K562 (cell line): ENCODE results near the gene SOWAHA. TPM values are rescaled to one million over a fixed set of nuclear protein-coding genes. Genes with fewer than 3 reads are reported as not detected.

ENCODE experiments used
- CBX5 ChIP-seq: IDR thresholded peaks from 2 replicates; pipeline ENCODE4 v1.6.1; 2014; ENCODE audit warnings: low read depth, borderline replicate concordance
- EHMT2 ChIP-seq: fragments of 450-650 bp; IDR thresholded peaks from 2 replicates; pipeline ENCODE4 v1.6.1; 2018; ENCODE audit warnings: antibody characterized with exemption
- HNRNPLL ChIP-seq: fragments of 200-400 bp; formaldehyde crosslinking; IDR thresholded peaks from 2 replicates; pipeline ENCODE4 v1.6.1; 2017; ENCODE audit warnings: low read length, low read depth, mild to moderate bottlenecking; ENCODE audit not compliant: poor library complexity, severe bottlenecking
- NBN ChIP-seq: fragments of 450-650 bp; IDR thresholded peaks from 2 replicates; pipeline ENCODE4 v1.6.1; 2016; ENCODE audit warnings: low read depth, mild to moderate bottlenecking
- NONO ChIP-seq, 2 experiments: fragments of 200-400 bp in 1 of 2; fragments of 450-650 bp in 1 of 2; formaldehyde crosslinking in 1 of 2; IDR thresholded peaks; 2 replicates each; pipeline ENCODE4 v1.6.1; 2017; ENCODE audit warnings: low read depth in 2 of 2, mild to moderate bottlenecking in 2 of 2, moderate library complexity in 2 of 2, low read length in 1 of 2
- POLR3A ChIP-seq: IDR thresholded peaks from 2 replicates; pipeline ENCODE4 v1.6.1; 2011; ENCODE audit warnings: borderline replicate concordance, mild to moderate bottlenecking, moderate library complexity; ENCODE audit not compliant: insufficient read length, insufficient read depth; ENCODE audit errors: extremely low read depth
- PURB ChIP-seq: sonication (generic); formaldehyde crosslinking; IDR thresholded peaks from 2 replicates; pipeline ENCODE4 v1.9.0; 2021; ENCODE audit warnings: low read depth, mild to moderate bottlenecking, missing genetic modification reagents
- TRIM24 ChIP-seq, 2 experiments: fragments of 450-650 bp; IDR thresholded peaks; 2 replicates each; pipeline ENCODE4 v1.6.1; 2016
- XRCC5 ChIP-seq: fragments of 200-400 bp; formaldehyde crosslinking; IDR thresholded peaks from 2 replicates; pipeline ENCODE4 v1.6.1; 2017; ENCODE audit warnings: low read depth, mild to moderate bottlenecking, low read length
- YY1 ChIP-seq, 3 experiments: IDR thresholded peaks; 2 replicates each; pipeline ENCODE4 v1.6.1; 2011; ENCODE audit warnings: low read length in 2 of 3, mild to moderate bottlenecking in 2 of 3, moderate library complexity in 2 of 3, borderline replicate concordance in 1 of 3, control low read depth in 1 of 3, low read depth in 1 of 3; ENCODE audit not compliant: insufficient read depth in 3 of 3, insufficient replicate concordance in 2 of 3, control insufficient read depth in 1 of 3, insufficient read length in 1 of 3; ENCODE audit errors: extremely low read depth in 1 of 3
- ZC3H11A ChIP-seq: IDR thresholded peaks from 2 replicates; pipeline ENCODE4 v1.6.1; 2012; ENCODE audit warnings: low read depth, low read length, improper control_type of control experiment
- ZNF133 ChIP-seq: fragments of 250-450 bp; sonication (Bioruptor Pico); IDR thresholded peaks from 2 replicates; pipeline ENCODE4 v1.4.0; 2020; ENCODE audit warnings: mild to moderate bottlenecking
- ZNF561 ChIP-seq: fragments of 450-650 bp; formaldehyde crosslinking; conservative IDR thresholded peaks from 2 replicates; pipeline ENCODE4 v1.4.0; 2020; ENCODE audit warnings: mild to moderate bottlenecking, moderate library complexity
- ZNF699 ChIP-seq: fragments of 250-450 bp; sonication (Bioruptor Pico); IDR thresholded peaks from 2 replicates; pipeline ENCODE4 v1.8.0; 2021; ENCODE audit warnings: mild to moderate bottlenecking, moderate library complexity; ENCODE audit not compliant: insufficient replicate concordance
- polyA plus RNA-seq, 8 experiments: library from polyadenylated mRNA; depleted of rRNA in 4 of 8; stranded (reverse) in 5 of 8; unstranded in 3 of 8; fragments of >200 nt; fragmentation: Nextera tagmentation in 2 of 8; fragmentation: Illumina TruSeq in 1 of 8; extraction: Ambion mirVana in 2 of 8; extraction: Trizol in 1 of 8; gene quantifications; 2 replicates each; pipeline versions ENCODE4 v1.2.1 to v1.2.3, GENCODE V29; 2011 to 2014; ENCODE audit warnings: inconsistent platforms in 1 of 8, missing spikeins in 1 of 8
- total RNA-seq, 7 experiments: library from RNA; depleted of rRNA in 6 of 7; stranded (reverse); fragments of >200 nt in 6 of 7; fragmentation: Illumina TruSeq in 2 of 7; extraction: Trizol in 2 of 7; gene quantifications; 2 replicates each; pipeline versions ENCODE4 v1.2.1 to v1.2.3, GENCODE V29; 2011 to 2021; ENCODE audit warnings: low replicate concordance in 1 of 7
- TF ChIP-seq, protein P1 (sequence below): fragments of 250-450 bp; sonication (Bioruptor Pico); IDR thresholded peaks from 2 replicates; pipeline ENCODE4 v1.9.0; 2021; ENCODE audit warnings: mild to moderate bottlenecking, inconsistent platforms
- TF ChIP-seq, protein P2 (sequence below), 2 experiments: fragments of 450-650 bp; formaldehyde crosslinking in 1 of 2; IDR thresholded peaks; 2 replicates each; pipeline versions ENCODE4 v1.4.0 to v1.6.1; 2014 to 2020; ENCODE audit warnings: mild to moderate bottlenecking in 2 of 2, borderline replicate concordance in 1 of 2, low read depth in 1 of 2

The SOWAHA gene
- total and polyA plus RNA-seq, 9 of the 15 experiments (the other 6 are each of a cell fraction or from before 2014, with no cell fraction given), result not detected

DNA sequence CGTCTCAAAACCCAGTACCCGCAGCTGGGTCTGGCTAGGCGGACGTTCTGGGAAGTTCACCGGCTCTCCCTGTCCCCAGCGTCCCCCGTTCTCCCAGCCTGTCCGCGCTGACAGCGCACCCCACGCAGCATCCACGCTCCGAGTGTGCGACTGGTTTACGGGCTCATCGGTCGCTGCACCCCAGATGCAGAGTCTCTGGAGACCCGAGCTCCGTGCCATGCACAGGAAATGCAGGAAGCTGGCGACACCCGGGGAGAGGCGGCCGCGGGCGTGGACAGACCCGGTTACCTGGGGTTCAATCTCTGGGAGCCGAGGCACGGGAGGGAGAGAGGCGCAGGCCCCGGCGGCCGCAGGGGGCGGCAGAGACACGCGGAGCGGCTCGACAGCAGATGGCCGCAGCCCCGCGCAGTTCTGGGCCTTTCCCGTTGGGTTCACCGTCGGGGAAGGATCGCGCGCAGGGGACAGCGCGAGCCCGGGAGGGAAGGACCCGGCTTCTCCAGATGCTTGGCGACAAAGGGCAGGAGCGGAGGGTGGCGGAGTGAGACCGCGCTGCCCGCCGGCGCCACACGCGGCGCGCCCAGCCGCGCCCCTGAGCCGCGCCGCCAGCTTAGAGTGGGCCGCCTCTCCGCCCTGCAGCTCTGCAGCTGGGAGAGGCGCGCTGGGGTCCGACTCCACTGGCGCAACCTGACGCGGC, 16.8 kb downstream of the SOWAHA start (continued):
- no peak for TF ChIP-seq ZNF699 (CRISPR knock-in tag)
- peak in 1 of 2 experiments; percentile 70; a peak in 3 of 4 replicates for TF ChIP-seq NONO (IDR thresholded peaks at IDR 0.05; ENCODE audit: low read depth in 2 of 2, low read length in 1 of 2)
- TF ChIP-seq POLR3A, result no peak
- no peak for TF ChIP-seq EHMT2
- TF ChIP-seq, protein P1, sequence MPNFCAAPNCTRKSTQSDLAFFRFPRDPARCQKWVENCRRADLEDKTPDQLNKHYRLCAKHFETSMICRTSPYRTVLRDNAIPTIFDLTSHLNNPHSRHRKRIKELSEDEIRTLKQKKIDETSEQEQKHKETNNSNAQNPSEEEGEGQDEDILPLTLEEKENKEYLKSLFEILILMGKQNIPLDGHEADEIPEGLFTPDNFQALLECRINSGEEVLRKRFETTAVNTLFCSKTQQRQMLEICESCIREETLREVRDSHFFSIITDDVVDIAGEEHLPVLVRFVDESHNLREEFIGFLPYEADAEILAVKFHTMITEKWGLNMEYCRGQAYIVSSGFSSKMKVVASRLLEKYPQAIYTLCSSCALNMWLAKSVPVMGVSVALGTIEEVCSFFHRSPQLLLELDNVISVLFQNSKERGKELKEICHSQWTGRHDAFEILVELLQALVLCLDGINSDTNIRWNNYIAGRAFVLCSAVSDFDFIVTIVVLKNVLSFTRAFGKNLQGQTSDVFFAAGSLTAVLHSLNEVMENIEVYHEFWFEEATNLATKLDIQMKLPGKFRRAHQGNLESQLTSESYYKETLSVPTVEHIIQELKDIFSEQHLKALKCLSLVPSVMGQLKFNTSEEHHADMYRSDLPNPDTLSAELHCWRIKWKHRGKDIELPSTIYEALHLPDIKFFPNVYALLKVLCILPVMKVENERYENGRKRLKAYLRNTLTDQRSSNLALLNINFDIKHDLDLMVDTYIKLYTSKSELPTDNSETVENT (CRISPR knock-in tag), result no peak
- no peak for TF ChIP-seq PURB
- no peak for TF ChIP-seq TRIM24 (IDR thresholded peaks at IDR 0.05)
- TF ChIP-seq NBN, result 0 out of 2 replicates have a peak, but pooled peaks have one; percentile 26
- peak; percentile 49; the same call in 1 of the 2 replicates for TF ChIP-seq CBX5
- TF ChIP-seq YY1 (IDR thresholded peaks at IDR 0.05; ENCODE audit: borderline replicate concordance in 1 of 3, control insufficient read depth in 1 of 3, extremely low read depth in 1 of 3, insufficient read depth in 3 of 3, insufficient read length in 1 of 3, insufficient replicate concordance in 2 of 3, low read depth in 1 of 3, low read length in 2 of 3), result peak; percentile 37 to 90 (median 79)
- TF ChIP-seq, protein P2, sequence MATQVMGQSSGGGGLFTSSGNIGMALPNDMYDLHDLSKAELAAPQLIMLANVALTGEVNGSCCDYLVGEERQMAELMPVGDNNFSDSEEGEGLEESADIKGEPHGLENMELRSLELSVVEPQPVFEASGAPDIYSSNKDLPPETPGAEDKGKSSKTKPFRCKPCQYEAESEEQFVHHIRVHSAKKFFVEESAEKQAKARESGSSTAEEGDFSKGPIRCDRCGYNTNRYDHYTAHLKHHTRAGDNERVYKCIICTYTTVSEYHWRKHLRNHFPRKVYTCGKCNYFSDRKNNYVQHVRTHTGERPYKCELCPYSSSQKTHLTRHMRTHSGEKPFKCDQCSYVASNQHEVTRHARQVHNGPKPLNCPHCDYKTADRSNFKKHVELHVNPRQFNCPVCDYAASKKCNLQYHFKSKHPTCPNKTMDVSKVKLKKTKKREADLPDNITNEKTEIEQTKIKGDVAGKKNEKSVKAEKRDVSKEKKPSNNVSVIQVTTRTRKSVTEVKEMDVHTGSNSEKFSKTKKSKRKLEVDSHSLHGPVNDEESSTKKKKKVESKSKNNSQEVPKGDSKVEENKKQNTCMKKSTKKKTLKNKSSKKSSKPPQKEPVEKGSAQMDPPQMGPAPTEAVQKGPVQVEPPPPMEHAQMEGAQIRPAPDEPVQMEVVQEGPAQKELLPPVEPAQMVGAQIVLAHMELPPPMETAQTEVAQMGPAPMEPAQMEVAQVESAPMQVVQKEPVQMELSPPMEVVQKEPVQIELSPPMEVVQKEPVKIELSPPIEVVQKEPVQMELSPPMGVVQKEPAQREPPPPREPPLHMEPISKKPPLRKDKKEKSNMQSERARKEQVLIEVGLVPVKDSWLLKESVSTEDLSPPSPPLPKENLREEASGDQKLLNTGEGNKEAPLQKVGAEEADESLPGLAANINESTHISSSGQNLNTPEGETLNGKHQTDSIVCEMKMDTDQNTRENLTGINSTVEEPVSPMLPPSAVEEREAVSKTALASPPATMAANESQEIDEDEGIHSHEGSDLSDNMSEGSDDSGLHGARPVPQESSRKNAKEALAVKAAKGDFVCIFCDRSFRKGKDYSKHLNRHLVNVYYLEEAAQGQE (IDR thresholded peaks at IDR 0.05; ENCODE audit: borderline replicate concordance), result peak; percentile 63
- TF ChIP-seq, protein P2 (CRISPR knock-in tag; IDR thresholded peaks at IDR 0.05; ENCODE audit: low read depth), result no peak
- TF ChIP-seq ZNF133 (CRISPR knock-in tag), result no peak
- peak; percentile 84 for TF ChIP-seq HNRNPLL
- peak; percentile 75; the same call in 1 of the 2 replicates for TF ChIP-seq XRCC5
- TF ChIP-seq ZNF561, result no peak
- no peak for TF ChIP-seq ZC3H11A
